K562 (cell line): ENCODE data around the gene COQ2. TPM values are rescaled to one million over a fixed set of nuclear protein-coding genes. Genes with fewer than 3 reads are reported as not detected.

ENCODE experiments used
- CHAMP1 ChIP-seq: fragments of 450-650 bp; IDR thresholded peaks from 2 replicates; pipeline ENCODE4 v1.6.1; 2016; ENCODE audit warnings: mild to moderate bottlenecking
- GABPA ChIP-seq: fragments of 200-800 bp; sonication (Bioruptor generic); conservative IDR thresholded peaks from 2 replicates; pipeline ENCODE4 v1.6.1; 2016; ENCODE audit warnings: low read depth, missing genetic modification characterization, missing compliant biosample characterization
- KDM4B ChIP-seq, 2 experiments: fragments of 450-650 bp in 1 of 2; sonication (generic) in 1 of 2; IDR thresholded peaks; 2 replicates each; pipeline ENCODE4 v1.6.1; 2016 to 2017; ENCODE audit warnings: borderline replicate concordance in 2 of 2, antibody characterized with exemption in 1 of 2, low read depth in 1 of 2, mild to moderate bottlenecking in 1 of 2
- NFIC ChIP-seq: fragments of 450-650 bp; IDR thresholded peaks from 2 replicates; pipeline ENCODE4 v1.6.1; 2017; ENCODE audit warnings: mild to moderate bottlenecking, inconsistent platforms
- RHOXF2B ChIP-seq: fragments of 250-450 bp; sonication (Bioruptor Pico); conservative IDR thresholded peaks from 2 replicates; pipeline ENCODE4 v1.5.1; 2021
- SIN3B ChIP-seq: fragments of 450-650 bp; IDR thresholded peaks from 2 replicates; pipeline ENCODE4 v1.6.1; 2017; ENCODE audit warnings: low read depth, mild to moderate bottlenecking, moderate library complexity
- ZBTB8A ChIP-seq: fragments of 450-650 bp; IDR thresholded peaks from 2 replicates; pipeline ENCODE4 v1.6.1; 2018; ENCODE audit warnings: mild to moderate bottlenecking, moderate library complexity; ENCODE audit not compliant: partially characterized antibody
- ZFPM2 ChIP-seq: fragments of 250-450 bp; sonication (Bioruptor Pico); IDR thresholded peaks from 2 replicates; pipeline ENCODE4 v1.5.1; 2022; ENCODE audit warnings: mild to moderate bottlenecking
- ZNF277 ChIP-seq: fragments of 250-450 bp; sonication (Bioruptor Pico); IDR thresholded peaks from 2 replicates; pipeline ENCODE4 v1.8.0; 2022; ENCODE audit warnings: inconsistent platforms, mild to moderate bottlenecking, moderate library complexity, borderline replicate concordance
- polyA plus RNA-seq, 8 experiments: library from polyadenylated mRNA; depleted of rRNA in 4 of 8; stranded (reverse) in 5 of 8; unstranded in 3 of 8; fragments of >200 nt; fragmentation: Nextera tagmentation in 2 of 8; fragmentation: Illumina TruSeq in 1 of 8; extraction: Ambion mirVana in 2 of 8; extraction: Trizol in 1 of 8; gene quantifications; 2 replicates each; pipeline versions ENCODE4 v1.2.1 to v1.2.3, GENCODE V29; 2011 to 2014; ENCODE audit warnings: inconsistent platforms in 1 of 8, missing spikeins in 1 of 8
- total RNA-seq, 7 experiments: library from RNA; depleted of rRNA in 6 of 7; stranded (reverse); fragments of >200 nt in 6 of 7; fragmentation: Illumina TruSeq in 2 of 7; extraction: Trizol in 2 of 7; gene quantifications; 2 replicates each; pipeline versions ENCODE4 v1.2.1 to v1.2.3, GENCODE V29; 2011 to 2021; ENCODE audit warnings: low replicate concordance in 1 of 7
- TF ChIP-seq, protein P1 (sequence below): fragments of 250-450 bp; sonication (Bioruptor Pico); IDR thresholded peaks from 2 replicates; pipeline ENCODE4 v1.5.0; 2021
- TF ChIP-seq, protein P2 (sequence below): fragments of 450-650 bp; IDR thresholded peaks from 2 replicates; pipeline ENCODE4 v1.6.1; 2016; ENCODE audit warnings: borderline replicate concordance
- TF ChIP-seq, protein P3 (sequence below), 2 experiments: fragments of 450-650 bp; IDR thresholded peaks; 2 replicates each; pipeline ENCODE4 v1.6.1; 2018; ENCODE audit warnings: mild to moderate bottlenecking in 2 of 2, low read depth in 1 of 2; ENCODE audit not compliant: partially characterized antibody in 2 of 2
- TF ChIP-seq, protein P4 (sequence below): IDR thresholded peaks from 2 replicates; pipeline ENCODE4 v1.6.1; 2014; ENCODE audit warnings: antibody characterized with exemption

COQ2 gene
- total and polyA plus RNA-seq, 9 of the 15 experiments (the other 6 are each of a cell fraction or from before 2014, with no cell fraction given): 1.9 to 13.5 (median 11.8) TPM

- TF ChIP-seq, protein P1, sequence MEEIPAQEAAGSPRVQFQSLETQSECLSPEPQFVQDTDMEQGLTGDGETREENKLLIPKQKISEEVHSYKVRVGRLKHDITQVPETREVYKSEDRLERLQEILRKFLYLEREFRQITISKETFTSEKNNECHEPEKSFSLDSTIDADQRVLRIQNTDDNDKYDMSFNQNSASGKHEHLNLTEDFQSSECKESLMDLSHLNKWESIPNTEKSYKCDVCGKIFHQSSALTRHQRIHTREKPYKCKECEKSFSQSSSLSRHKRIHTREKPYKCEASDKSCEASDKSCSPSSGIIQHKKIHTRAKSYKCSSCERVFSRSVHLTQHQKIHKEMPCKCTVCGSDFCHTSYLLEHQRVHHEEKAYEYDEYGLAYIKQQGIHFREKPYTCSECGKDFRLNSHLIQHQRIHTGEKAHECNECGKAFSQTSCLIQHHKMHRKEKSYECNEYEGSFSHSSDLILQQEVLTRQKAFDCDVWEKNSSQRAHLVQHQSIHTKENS (CRISPR knock-in tag): no peak
- TF ChIP-seq GABPA (tag) (no peak; the same call in 1 of the 2 replicates), NFIC (no peak), ZBTB8A (no peak), ZFPM2 (no peak), ZNF277 (CRISPR knock-in tag) (no peak), CHAMP1 (no peak), KDM4B (IDR thresholded peaks at IDR 0.05; ENCODE audit: borderline replicate concordance in 2 of 2, low read depth in 1 of 2) (no peak), RHOXF2B (CRISPR knock-in tag) (no peak), SIN3B (peak; percentile 76; the same call in 1 of the 2 replicates)
- TF ChIP-seq, protein P2, sequence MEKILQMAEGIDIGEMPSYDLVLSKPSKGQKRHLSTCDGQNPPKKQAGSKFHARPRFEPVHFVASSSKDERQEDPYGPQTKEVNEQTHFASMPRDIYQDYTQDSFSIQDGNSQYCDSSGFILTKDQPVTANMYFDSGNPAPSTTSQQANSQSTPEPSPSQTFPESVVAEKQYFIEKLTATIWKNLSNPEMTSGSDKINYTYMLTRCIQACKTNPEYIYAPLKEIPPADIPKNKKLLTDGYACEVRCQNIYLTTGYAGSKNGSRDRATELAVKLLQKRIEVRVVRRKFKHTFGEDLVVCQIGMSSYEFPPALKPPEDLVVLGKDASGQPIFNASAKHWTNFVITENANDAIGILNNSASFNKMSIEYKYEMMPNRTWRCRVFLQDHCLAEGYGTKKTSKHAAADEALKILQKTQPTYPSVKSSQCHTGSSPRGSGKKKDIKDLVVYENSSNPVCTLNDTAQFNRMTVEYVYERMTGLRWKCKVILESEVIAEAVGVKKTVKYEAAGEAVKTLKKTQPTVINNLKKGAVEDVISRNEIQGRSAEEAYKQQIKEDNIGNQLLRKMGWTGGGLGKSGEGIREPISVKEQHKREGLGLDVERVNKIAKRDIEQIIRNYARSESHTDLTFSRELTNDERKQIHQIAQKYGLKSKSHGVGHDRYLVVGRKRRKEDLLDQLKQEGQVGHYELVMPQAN: 0 out of 2 replicates have a peak, but pooled peaks have one; percentile 49
- TF ChIP-seq, protein P3, sequence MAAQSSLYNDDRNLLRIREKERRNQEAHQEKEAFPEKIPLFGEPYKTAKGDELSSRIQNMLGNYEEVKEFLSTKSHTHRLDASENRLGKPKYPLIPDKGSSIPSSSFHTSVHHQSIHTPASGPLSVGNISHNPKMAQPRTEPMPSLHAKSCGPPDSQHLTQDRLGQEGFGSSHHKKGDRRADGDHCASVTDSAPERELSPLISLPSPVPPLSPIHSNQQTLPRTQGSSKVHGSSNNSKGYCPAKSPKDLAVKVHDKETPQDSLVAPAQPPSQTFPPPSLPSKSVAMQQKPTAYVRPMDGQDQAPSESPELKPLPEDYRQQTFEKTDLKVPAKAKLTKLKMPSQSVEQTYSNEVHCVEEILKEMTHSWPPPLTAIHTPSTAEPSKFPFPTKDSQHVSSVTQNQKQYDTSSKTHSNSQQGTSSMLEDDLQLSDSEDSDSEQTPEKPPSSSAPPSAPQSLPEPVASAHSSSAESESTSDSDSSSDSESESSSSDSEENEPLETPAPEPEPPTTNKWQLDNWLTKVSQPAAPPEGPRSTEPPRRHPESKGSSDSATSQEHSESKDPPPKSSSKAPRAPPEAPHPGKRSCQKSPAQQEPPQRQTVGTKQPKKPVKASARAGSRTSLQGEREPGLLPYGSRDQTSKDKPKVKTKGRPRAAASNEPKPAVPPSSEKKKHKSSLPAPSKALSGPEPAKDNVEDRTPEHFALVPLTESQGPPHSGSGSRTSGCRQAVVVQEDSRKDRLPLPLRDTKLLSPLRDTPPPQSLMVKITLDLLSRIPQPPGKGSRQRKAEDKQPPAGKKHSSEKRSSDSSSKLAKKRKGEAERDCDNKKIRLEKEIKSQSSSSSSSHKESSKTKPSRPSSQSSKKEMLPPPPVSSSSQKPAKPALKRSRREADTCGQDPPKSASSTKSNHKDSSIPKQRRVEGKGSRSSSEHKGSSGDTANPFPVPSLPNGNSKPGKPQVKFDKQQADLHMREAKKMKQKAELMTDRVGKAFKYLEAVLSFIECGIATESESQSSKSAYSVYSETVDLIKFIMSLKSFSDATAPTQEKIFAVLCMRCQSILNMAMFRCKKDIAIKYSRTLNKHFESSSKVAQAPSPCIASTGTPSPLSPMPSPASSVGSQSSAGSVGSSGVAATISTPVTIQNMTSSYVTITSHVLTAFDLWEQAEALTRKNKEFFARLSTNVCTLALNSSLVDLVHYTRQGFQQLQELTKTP (IDR thresholded peaks at IDR 0.05; ENCODE audit: low read depth in 1 of 2, partially characterized antibody in 2 of 2): no peak
- TF ChIP-seq, protein P4, sequence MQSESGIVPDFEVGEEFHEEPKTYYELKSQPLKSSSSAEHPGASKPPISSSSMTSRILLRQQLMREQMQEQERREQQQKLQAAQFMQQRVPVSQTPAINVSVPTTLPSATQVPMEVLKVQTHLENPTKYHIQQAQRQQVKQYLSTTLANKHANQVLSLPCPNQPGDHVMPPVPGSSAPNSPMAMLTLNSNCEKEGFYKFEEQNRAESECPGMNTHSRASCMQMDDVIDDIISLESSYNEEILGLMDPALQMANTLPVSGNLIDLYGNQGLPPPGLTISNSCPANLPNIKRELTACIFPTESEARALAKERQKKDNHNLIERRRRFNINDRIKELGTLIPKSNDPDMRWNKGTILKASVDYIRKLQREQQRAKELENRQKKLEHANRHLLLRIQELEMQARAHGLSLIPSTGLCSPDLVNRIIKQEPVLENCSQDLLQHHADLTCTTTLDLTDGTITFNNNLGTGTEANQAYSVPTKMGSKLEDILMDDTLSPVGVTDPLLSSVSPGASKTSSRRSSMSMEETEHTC: no peak
These were observed at the start of gene COQ2 (continued) for GRCh38 chr4:83284193-83285054.
